Liver (tissue), 3 donors: ENCODE results near the gene TRIM46.

Experiments
- GABPA ChIP-seq, 2 donors: IDR thresholded peaks in 1 of 2; conservative IDR thresholded peaks in 1 of 2; 2 replicates each; pipeline ENCODE4 v1.6.1; 2016; ENCODE audit warnings: antibody characterized with exemption in 2 of 2, mild to moderate bottlenecking in 1 of 2, moderate library complexity in 1 of 2
- HNF4A ChIP-seq, 2 donors: conservative IDR thresholded peaks; 2 replicates each; pipeline ENCODE4 v1.6.1; 2016; ENCODE audit warnings: antibody characterized with exemption in 2 of 2, mild to moderate bottlenecking in 2 of 2
- JUND ChIP-seq, 2 donors: IDR thresholded peaks; 2 replicates each; pipeline ENCODE4 v1.6.1; 2016; ENCODE audit warnings: antibody characterized with exemption in 2 of 2
- NR2F2 ChIP-seq: IDR thresholded peaks from 2 replicates; pipeline ENCODE4 v1.6.1; 2016; ENCODE audit warnings: antibody characterized with exemption
- RAD21 ChIP-seq, 2 donors: IDR thresholded peaks; 2 replicates each; pipeline ENCODE4 v1.6.1; 2016; ENCODE audit warnings: antibody characterized with exemption in 2 of 2, mild to moderate bottlenecking in 2 of 2
- RXRA ChIP-seq, 2 donors: IDR thresholded peaks; 2 replicates each; pipeline ENCODE4 v1.6.1; 2017 to 2018; ENCODE audit warnings: antibody characterized with exemption in 2 of 2, mild to moderate bottlenecking in 1 of 2
- TAF1 ChIP-seq: conservative IDR thresholded peaks from 2 replicates; pipeline ENCODE4 v1.6.1; 2016; ENCODE audit warnings: antibody characterized with exemption, mild to moderate bottlenecking
- TF ChIP-seq, protein P1 (sequence below): IDR thresholded peaks from 2 replicates; pipeline ENCODE4 v1.6.1; 2016; ENCODE audit warnings: antibody characterized with exemption, mild to moderate bottlenecking
- TF ChIP-seq, protein P2 (sequence below): fragments of 150-350 bp; IDR thresholded peaks from 2 replicates; pipeline ENCODE4 v1.5.1; 2017; ENCODE audit warnings: improper control_type of control experiment, low read depth, low read length; ENCODE audit not compliant: missing input control
- donor health status: healthy.
- donor health status: healthy.

DNA sequence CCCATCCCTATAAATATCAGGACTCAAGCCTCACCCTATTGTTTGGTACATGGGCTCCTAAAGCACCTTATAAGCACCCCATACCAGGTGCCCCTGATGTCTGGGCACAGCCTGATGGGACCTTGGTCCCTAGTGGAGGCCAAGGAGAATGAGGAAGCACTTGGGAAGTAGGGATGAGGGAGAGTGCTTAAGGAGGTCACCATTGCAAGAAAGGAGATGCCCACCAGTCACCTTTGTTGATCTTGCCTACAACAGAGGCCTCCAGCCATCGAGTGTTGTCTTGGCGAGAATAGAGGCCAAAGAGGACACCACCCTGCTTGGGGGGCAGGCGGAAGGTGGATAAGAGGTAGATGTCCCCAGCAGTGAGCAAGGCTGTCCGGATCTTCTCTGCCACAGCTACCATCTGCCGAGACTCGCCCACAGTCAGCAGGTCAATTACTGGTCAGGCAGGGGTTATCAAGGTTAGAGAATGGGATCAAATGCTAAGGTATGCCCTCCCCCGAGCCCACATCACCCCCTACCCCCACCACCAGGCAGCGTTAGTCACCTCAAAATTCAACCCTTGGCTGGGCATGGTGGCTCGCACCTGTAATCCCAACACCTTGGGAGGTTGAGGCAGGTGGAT lies 32.4 kb downstream of the TRIM46 start:
- TF ChIP-seq TAF1 (no peak), RAD21 (IDR thresholded peaks at IDR 0.05) (no peak), RXRA (IDR thresholded peaks at IDR 0.05) (no peak), NR2F2 (no peak), GABPA (IDR thresholded peaks at IDR 0.05 in 1 of 2, conservative IDR thresholded peaks at IDR 0.05 in 1 of 2) (no peak), JUND (IDR thresholded peaks at IDR 0.05) (no peak), HNF4A (conservative IDR thresholded peaks at IDR 0.05) (no peak)
- TF ChIP-seq, protein P1, sequence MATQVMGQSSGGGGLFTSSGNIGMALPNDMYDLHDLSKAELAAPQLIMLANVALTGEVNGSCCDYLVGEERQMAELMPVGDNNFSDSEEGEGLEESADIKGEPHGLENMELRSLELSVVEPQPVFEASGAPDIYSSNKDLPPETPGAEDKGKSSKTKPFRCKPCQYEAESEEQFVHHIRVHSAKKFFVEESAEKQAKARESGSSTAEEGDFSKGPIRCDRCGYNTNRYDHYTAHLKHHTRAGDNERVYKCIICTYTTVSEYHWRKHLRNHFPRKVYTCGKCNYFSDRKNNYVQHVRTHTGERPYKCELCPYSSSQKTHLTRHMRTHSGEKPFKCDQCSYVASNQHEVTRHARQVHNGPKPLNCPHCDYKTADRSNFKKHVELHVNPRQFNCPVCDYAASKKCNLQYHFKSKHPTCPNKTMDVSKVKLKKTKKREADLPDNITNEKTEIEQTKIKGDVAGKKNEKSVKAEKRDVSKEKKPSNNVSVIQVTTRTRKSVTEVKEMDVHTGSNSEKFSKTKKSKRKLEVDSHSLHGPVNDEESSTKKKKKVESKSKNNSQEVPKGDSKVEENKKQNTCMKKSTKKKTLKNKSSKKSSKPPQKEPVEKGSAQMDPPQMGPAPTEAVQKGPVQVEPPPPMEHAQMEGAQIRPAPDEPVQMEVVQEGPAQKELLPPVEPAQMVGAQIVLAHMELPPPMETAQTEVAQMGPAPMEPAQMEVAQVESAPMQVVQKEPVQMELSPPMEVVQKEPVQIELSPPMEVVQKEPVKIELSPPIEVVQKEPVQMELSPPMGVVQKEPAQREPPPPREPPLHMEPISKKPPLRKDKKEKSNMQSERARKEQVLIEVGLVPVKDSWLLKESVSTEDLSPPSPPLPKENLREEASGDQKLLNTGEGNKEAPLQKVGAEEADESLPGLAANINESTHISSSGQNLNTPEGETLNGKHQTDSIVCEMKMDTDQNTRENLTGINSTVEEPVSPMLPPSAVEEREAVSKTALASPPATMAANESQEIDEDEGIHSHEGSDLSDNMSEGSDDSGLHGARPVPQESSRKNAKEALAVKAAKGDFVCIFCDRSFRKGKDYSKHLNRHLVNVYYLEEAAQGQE = no peak
- TF ChIP-seq, protein P2, sequence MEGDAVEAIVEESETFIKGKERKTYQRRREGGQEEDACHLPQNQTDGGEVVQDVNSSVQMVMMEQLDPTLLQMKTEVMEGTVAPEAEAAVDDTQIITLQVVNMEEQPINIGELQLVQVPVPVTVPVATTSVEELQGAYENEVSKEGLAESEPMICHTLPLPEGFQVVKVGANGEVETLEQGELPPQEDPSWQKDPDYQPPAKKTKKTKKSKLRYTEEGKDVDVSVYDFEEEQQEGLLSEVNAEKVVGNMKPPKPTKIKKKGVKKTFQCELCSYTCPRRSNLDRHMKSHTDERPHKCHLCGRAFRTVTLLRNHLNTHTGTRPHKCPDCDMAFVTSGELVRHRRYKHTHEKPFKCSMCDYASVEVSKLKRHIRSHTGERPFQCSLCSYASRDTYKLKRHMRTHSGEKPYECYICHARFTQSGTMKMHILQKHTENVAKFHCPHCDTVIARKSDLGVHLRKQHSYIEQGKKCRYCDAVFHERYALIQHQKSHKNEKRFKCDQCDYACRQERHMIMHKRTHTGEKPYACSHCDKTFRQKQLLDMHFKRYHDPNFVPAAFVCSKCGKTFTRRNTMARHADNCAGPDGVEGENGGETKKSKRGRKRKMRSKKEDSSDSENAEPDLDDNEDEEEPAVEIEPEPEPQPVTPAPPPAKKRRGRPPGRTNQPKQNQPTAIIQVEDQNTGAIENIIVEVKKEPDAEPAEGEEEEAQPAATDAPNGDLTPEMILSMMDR = no peak
